ENCODE data around the gene CDH2.

The CDH2 gene

GRCh38 chr18:28039691-28040090 is 137.2 kb downstream of the CDH2 start:
- peak in 1 of 3 donors; percentile 13 for DNase-seq

DNA sequence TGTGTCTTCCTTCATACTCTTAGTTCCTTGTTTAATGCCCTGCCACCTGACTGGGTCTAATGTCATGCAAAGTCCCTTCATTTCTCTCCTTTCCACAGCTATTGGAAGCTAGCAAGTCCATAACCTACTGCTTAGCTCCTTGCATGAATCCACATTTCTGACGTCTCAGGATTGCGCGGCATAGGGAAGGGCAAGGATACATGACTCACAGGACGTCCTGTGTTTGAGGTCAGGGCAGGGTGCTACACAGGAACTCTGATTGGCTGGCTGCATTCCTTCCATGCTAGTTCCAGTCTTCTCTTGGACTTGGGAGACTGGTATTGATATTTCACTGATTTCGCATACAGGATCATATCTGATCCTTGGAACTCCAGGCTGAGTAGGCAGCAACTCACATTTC is 137.9 kb downstream of the CDH2 start:
- peak in 1 of 3 donors; percentile 11 for DNase-seq

GRCh38 chr18:28036488-28036887 is 140.4 kb downstream of the CDH2 start:
- DNase-seq, result no peak

DNA sequence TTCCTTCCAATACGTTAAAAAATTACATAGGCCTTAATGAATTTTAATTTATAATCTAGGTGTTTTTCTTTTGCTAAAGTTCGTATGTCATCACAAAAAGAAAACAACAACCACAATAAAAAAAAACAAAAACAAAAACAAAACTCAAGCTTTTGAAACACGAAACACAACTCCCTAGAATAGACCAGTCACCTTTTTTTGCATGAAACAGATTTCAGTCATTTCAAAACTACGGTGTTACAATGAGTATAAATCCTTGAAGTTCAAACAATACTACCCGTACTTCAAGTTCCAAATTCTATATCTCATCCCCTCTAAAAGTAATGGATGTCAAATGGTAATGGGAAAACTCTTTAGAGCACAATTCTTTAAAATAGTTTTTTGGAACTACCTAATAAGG is 142.4 kb downstream of the CDH2 start:
- no peak for DNase-seq

GRCh38 chr18:28032177-28032576 is 144.8 kb downstream of the CDH2 start:
- DNase-seq, result no peak

DNA sequence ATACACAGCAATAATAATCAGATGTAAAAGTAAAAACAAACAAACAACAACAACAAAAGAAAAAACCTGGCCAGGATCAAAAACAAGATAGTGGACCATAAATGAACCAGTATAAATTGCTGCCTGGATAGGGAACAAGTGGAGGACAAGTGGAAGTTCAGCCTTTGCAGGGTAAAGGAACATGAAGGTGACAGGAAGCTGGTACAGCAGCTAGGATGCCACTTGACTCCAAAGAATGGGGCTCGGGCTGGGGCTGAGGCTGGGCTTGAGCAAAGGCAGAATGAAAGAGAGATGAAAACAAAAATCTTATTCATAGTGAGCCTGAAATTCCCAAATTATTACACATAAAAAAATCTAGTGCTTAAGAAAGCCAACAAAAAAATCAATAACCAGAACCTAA is 146.5 kb downstream of the CDH2 start:
- no peak for DNase-seq

DNA sequence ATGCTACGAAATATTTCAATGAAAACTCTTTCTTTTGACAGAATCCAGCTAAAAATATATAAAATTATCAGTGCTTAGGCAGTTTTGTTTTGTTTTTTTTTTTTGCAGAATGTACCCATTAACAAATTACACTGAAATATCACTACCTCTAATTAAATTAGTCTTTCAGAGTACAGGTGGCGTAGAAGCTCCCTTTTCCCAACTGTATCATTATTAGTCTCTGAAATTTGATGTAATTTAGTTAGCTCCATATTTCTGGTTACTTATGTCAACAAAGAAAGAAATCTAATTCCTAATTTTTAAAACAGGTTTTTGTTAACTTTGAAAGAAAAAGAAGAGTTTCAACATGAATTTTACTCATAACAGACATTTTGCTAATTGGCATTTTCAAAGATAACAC is 149.2 kb downstream of the CDH2 start:
- DNase-seq, result no peak

- no peak for DNase-seq
Observed at GRCh38 chr18:28019425-28020108, 157.4 kb downstream of the CDH2 start.

DNA sequence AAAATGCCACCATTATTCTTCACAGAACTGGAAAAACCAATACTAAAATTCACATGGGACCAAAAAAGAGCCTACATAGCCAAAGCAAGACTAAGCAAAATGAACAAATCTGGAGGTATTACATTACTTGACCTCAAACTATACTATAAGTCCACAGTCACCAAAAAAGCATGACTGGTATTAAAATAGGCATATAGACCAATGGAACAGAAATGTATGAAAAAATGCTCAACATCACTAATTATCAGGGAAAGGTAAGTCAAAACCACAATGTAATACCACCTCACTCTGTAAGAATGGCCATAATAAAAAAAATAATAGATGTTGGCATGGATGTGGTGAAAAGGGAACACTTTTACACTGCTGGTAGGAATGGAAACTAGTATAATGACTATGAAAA is 158.6 kb downstream of the CDH2 start:
- DNase-seq, result no peak

DNA sequence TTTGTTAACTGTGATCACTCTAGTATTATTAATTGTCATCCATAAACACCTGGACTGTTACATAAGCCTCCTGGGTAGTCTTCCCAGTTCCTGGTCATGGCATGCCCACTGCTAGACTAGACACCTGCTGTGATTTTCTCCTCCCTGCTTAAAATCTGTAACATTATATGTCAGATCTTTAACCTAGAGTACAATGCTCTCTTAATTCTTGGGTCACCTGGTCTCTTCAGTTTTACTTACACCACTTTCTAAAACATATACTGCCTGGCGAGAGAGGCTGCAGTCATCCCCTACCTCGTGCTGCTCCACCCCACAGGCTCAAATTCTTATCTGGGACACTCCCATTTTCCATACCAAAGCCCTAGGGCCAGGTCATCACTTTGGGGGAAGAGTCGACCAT is 161.3 kb downstream of the CDH2 start:
- no peak for DNase-seq

- no peak for DNase-seq
Observed at GRCh38 chr18:28013066-28013465, 163.9 kb downstream of the CDH2 start.

DNA sequence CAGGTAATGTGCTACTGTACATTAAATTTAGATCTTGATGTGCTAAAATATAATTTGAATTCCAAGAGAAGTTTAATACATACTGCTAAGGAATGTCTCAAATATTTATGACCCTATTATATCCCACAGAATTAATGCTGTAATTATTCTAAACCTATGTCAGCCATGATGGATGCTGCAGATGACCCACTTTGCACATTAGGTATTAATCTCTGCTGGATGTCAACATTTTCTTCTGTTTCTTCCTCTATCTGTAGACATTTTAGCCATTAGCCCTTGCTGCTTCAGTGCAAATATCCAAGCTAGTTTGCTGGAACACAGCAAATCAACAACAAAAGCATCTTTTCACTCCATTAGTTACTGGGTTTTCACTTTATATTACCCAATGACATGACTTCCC is 164.6 kb downstream of the CDH2 start:
- DNase-seq, result no peak

GRCh38 chr18:28009589-28009988 is 167.3 kb downstream of the CDH2 start:
- DNase-seq, result no peak

DNA sequence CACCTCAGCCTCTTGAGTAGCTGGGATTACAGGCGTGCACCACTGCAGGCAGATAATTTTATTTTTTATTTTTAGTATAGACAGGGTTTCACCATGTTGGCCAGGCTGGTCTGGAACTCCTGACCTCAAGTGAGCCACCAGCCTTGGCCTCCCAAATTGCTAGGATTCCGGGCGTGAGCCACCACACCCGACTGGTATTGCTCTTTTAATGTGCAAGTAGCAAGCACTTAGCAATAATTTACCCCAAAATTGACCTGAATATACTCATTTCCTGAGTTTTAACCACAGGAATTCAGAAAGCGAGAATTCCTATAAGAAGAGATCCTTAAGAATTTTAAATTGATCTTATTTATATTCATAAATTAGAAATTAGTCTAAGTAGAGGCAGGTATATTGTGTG is 169.1 kb downstream of the CDH2 start:
- DNase-seq, result no peak

DNA sequence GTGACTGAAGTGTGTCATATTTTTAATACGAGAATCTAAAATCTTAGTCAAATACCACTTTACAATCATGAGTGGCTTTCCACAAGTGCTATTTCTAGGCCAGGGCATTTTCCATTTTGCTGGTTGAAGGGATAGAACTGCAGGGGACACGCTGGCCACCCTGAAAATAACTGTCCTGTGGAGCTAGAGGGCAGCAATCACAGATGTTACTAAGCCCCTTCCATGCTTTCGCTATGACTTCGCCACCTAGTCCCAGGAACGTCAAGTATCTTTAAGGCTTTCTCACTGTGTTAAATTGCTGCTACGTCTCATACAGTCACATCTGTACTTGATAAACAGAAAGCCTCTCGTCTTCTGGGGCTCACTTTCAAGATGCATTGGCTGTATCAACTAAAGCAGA is 171.8 kb downstream of the CDH2 start:
- no peak for DNase-seq

DNA sequence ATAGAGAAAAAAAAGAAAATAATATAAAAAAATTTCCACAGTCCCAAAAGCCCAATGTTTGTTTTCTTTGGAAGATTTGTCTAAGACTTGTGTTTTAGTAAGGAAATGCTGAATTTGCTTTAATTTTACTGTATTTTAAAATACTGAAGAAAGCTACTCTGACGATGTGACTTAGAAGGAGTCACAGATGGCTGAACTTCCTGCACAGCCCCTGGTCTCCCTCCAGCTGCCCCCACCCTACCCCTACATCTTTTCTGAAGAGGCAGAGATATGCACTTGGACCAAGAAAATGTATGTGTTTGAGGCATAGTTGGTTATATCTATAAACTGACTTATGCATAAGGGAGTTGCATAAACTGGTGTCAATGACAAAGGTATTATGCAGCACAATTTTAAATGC is 172.3 kb downstream of the CDH2 start:
- no peak for DNase-seq

DNA sequence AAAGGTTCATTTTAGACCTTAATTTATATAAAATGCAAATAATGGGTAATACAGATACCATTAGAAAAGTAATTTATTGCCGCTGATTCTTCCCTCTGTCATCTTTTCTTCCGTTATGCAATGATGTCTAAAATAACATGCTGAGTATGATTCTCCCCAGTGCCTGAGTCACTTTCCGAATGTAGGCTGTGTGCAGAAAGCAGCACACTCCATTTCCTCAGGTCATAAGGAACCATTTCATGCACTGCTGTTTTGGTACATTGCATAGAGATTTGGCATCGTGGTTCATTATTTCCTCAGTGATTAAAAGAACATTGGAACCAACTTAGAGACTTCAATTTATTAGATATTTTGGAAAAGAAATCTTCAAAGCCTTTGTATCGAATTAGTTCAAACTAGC is 173.5 kb downstream of the CDH2 start:
- no peak for DNase-seq

GRCh38 chr18:28002841-28003240 is 174.1 kb downstream of the CDH2 start:
- no peak for DNase-seq

GRCh38 chr18:27996801-27997272 is 180.1 kb downstream of the CDH2 start:
- peak in 2 of 3 donors; percentile 2 to 18 for DNase-seq

- no peak for DNase-seq
Observed at GRCh38 chr18:27995770-27996502, 181.0 kb downstream of the CDH2 start.

GRCh38 chr18:27994571-27994970 is 182.4 kb downstream of the CDH2 start:
- DNase-seq, result no peak

- DNase-seq, result no peak
Observed at GRCh38 chr18:27991391-27991790, 185.5 kb downstream of the CDH2 start.

GRCh38 chr18:27985832-27986231 is 191.1 kb downstream of the CDH2 start:
- DNase-seq, result no peak

GRCh38 chr18:27983780-27984179 is 193.2 kb downstream of the CDH2 start:
- no peak for DNase-seq

Data from suppressor macrophage treated with lipopolysaccharide for 1 hour (primary cell).